Thyroid gland (tissue), 4 donors: ENCODE results near the gene RNF128. TPM values are rescaled to one million over a fixed set of nuclear protein-coding genes. Genes with fewer than 3 reads are reported as not detected.

Experiments
- DNase-seq, 2 donors: peaks; one replicate each; pipeline ENCODE4 v3.0.0-alpha.2; 2019
- H3K27ac ChIP-seq, 3 donors: fragments of 200-600 bp; sonication (generic); 1 replicate in 2 of 3; 2 replicates in 1 of 3; pipeline ENCODE4 v1.5.1; 2016 to 2019; ENCODE audit warnings: mild to moderate bottlenecking in 1 of 3, moderate library complexity in 1 of 3
- H3K27me3 ChIP-seq: fragments of 200-600 bp; sonication (generic); one replicate; pipeline ENCODE4 v1.5.1; 2019
- H3K36me3 ChIP-seq, 2 donors: fragments of 200-600 bp; sonication (generic); one replicate each; pipeline ENCODE4 v1.5.1; 2016 to 2019
- H3K4me1 ChIP-seq, 2 donors: fragments of 200-600 bp; sonication (generic); one replicate each; pipeline ENCODE4 v1.5.1; 2017 to 2019
- H3K4me3 ChIP-seq, 3 donors: fragments of 200-600 bp; sonication (generic); replicated peaks in 1 of 3; 1 replicate in 2 of 3; 2 replicates in 1 of 3; pipeline ENCODE4 v1.5.1; 2016; ENCODE audit warnings: mild to moderate bottlenecking in 1 of 3
- H3K9me3 ChIP-seq: fragments of 200-600 bp; sonication (generic); one replicate; pipeline ENCODE4 v1.5.1; 2017
- CTCF ChIP-seq, 6 experiments: fragments of 200-600 bp in 3 of 6; fragments of 450-650 bp in 3 of 6; sonication (generic) in 3 of 6; IDR thresholded peaks; one replicate each; pipeline ENCODE4 v1.5.1; 2016 to 2019; ENCODE audit warnings: antibody characterized with exemption in 6 of 6, mild to moderate bottlenecking in 2 of 6, inconsistent platforms in 1 of 6, moderate library complexity in 1 of 6
- POLR2A ChIP-seq, 2 donors: fragments of 450-650 bp; IDR thresholded peaks; one replicate each; pipeline ENCODE4 v1.6.1; 2017; ENCODE audit warnings: antibody characterized with exemption in 2 of 2, mild to moderate bottlenecking in 2 of 2, moderate library complexity in 1 of 2
- WGBS, 2 donors: methylation state at CpG; one replicate each; pipeline ENCODE4 v1.1.5; 2017; 5-methylcytosine and 5-hydroxymethylcytosine counted together
- intact Hi-C: fragments of 100-400 bp; cut with DNase I; formaldehyde crosslinking; loops from one replicate; pipeline ENCODE4 v1.15.1; 2023
- total RNA-seq, 4 donors: library from RNA; depleted of rRNA; stranded (reverse); fragments of >200 nt; gene quantifications; one replicate each; pipeline ENCODE4 v1.2.3, GENCODE V29; 2016

Gene RNF128
- total RNA-seq, 4 donors from 2014 or later = 46.5 to 68.6 (median 63.5) TPM

- peak overlapping the region in 1 of 3 donors; percentile 28 for H3K27ac ChIP-seq
- TF ChIP-seq POLR2A (IDR thresholded peaks at IDR 0.05) (no peak), CTCF (IDR thresholded peaks at IDR 0.05) (no peak)
- intact Hi-C loops = no loop called here
- H3K27me3 ChIP-seq = no peaks in the 10 kb centered on the region
- peaks cover 0 to 4% of the 10 kb centered on the region in 2 donors for H3K4me1 ChIP-seq
- no peak overlapping the region for H3K4me3 ChIP-seq
- H3K9me3 ChIP-seq = no peaks in the 10 kb centered on the region
- no peaks in the 10 kb centered on the region for H3K36me3 ChIP-seq
- no peak for DNase-seq
- 61 to 66% methylated on average over 2 of the region's 2 CpGs for WGBS, 2 donors
Observed at GRCh38 chrX:106742193-106742592, 15.7 kb downstream of the RNF128 start.

GRCh38 chrX:106742805-106743204 lies 16.3 kb downstream of the RNF128 start:
- H3K9me3 ChIP-seq = no peaks in the 10 kb centered on the region
- TF ChIP-seq CTCF (IDR thresholded peaks at IDR 0.05) (no peak), POLR2A (IDR thresholded peaks at IDR 0.05) (no peak)
- no peaks in the 10 kb centered on the region for H3K27me3 ChIP-seq
- no peak for DNase-seq
- H3K4me3 ChIP-seq = no peak overlapping the region
- intact Hi-C loops = no loop called here
- H3K4me1 ChIP-seq = peaks cover 0 to 4% of the 10 kb centered on the region in 2 donors
- no peaks in the 10 kb centered on the region for H3K36me3 ChIP-seq
- peak overlapping the region in 1 of 3 donors; percentile 28 for H3K27ac ChIP-seq

GRCh38 chrX:106748377-106748776 lies 21.9 kb downstream of the RNF128 start:
- Histone ChIP-seq H3K27ac (no peak overlapping the region), H3K27me3 (no peaks in the 10 kb centered on the region), H3K4me1 (no peaks in the 10 kb centered on the region), H3K36me3 (no peaks in the 10 kb centered on the region), H3K4me3 (no peak overlapping the region), H3K9me3 (no peaks in the 10 kb centered on the region)
- intact Hi-C loops = no loop called here
- 96 to 100% methylated on average over 1 of the region's 1 CpG for WGBS, 2 donors
- TF ChIP-seq POLR2A (IDR thresholded peaks at IDR 0.05) (no peak), CTCF (IDR thresholded peaks at IDR 0.05) (no peak)
- DNase-seq = no peak

- no peaks in the 10 kb centered on the region for H3K36me3 ChIP-seq
Observed at GRCh38 chrX:106751407-106751806, 24.9 kb downstream of the RNF128 start.

More at GRCh38 chrX:106751407-106751806, 24.9 kb downstream of the RNF128 start:
- intact Hi-C loops = no loop called here
- no peak for DNase-seq
- H3K4me3 ChIP-seq = no peak overlapping the region
- WGBS, 2 donors = 72% methylated on average over 3 of the region's 3 CpGs; no CpG with 5 or more reads in 1 of the 2 donors
- no peaks in the 10 kb centered on the region for H3K27me3 ChIP-seq
- H3K9me3 ChIP-seq = no peaks in the 10 kb centered on the region
- TF ChIP-seq POLR2A (IDR thresholded peaks at IDR 0.05) = no peak
- TF ChIP-seq CTCF (IDR thresholded peaks at IDR 0.05) = no peak
- H3K4me1 ChIP-seq = no peaks in the 10 kb centered on the region
- no peak overlapping the region for H3K27ac ChIP-seq
